ENCODE data around the gene HTRA1. TPM values are rescaled to one million over a fixed set of nuclear protein-coding genes. Genes with fewer than 3 reads are reported as not detected.

HTRA1 gene
- total RNA-seq, 1 experiment from 2014 or later: not detected

GRCh38 chr10:122454603-122455080 is 6.7 kb upstream of the HTRA1 start, which contains the start of gene ARMS2:
TSS of gene ARMS2 (plus strand) at chr10:122454653. CDS start at chr10:122454728, 75 bp downstream.
- no peak for DNase-seq (ENCODE audit: low spot score)

DNA sequence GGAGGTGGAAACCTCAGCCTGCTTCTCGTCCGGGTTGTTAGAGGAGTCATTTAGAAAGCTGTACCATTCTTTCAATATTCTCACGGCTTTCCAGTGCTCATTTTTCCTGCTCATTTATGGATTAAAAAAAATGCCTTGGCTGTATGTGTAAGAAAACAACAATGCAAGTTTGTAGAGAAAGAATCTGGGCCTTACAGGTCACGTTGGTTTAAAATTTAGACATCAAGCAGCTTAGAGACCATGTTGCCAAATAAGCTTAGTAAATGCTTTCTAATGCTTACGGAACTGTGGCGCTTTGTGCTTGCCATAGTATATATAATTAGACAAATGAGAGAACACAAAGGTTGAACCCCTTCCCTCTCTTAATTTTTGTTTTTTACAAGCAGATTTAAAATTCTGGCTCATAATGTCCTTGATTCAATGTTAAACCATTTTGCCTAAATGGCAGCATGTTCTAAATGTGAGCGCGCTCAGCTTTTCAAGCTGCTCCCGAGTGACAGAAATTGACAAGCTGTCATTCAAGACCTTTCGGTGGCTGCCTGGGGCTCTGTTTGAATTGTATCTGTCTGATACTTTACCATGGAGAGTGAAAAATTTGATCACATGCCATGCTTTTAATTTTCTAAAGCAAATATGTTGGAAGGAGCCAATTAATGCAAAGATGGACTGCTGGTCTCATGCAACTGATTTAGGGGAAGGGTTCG is 5.8 kb upstream of the HTRA1 start:
- no peak for DNase-seq (ENCODE audit: low spot score)

DNA sequence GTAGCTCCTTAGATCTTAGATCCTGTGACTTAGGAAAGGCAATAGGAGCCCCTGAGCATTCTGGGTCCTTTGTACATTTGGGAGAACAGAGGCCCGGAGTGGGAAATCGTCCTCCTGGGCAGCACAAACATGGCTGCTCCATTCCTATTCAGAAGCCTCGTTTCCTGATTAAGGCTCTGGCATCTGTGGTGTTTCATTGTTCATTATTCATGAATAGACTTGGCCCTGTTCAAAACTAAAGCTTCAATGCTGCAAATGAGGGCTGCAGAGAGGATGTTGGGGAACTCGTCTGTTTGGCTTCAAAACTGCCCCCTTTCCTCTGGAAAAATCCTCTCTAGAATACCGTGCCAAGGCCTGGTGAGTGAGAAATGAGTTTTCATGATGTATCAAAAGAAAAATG is 3.4 kb upstream of the HTRA1 start:
- no peak for DNase-seq (ENCODE audit: low spot score)

GRCh38 chr10:122458693-122459092 is 2.7 kb upstream of the HTRA1 start:
- no peak for DNase-seq (ENCODE audit: low spot score)

DNA sequence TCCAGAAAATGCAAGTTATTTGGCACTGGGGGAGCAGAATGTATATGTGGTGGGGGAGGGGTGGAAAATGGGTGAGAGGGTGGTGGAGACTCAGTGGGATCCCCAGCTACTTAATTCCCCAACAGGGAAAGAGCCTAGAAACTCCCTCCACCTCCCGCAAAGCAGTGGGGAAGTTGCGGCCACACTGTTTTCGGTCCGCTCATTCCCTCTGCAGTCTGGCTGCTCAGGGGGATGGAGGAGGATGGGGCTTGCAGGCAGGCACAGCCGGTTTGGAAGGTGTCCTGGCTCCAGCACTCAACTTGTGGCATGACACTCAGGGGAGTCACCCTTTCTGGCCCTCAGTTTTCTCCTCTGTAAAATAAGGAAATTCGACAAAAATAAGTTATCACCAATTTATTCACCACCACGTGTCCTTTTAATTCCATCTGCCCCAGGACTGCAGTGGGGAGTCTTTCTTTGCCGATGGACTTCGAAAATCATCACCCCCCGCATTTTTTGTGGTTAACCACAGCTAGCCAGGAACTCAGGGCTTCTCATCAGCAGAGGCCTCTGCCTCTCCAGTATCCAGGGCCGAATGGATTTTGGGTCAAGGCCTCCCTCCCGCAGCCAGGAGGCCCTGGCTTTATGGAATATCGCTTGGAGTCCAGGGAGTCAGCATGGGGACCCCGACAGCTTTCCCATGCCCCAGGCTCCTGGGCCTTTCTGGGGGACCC is 1.6 kb upstream of the HTRA1 start:
- no peak for DNase-seq (ENCODE audit: low spot score)

DNA sequence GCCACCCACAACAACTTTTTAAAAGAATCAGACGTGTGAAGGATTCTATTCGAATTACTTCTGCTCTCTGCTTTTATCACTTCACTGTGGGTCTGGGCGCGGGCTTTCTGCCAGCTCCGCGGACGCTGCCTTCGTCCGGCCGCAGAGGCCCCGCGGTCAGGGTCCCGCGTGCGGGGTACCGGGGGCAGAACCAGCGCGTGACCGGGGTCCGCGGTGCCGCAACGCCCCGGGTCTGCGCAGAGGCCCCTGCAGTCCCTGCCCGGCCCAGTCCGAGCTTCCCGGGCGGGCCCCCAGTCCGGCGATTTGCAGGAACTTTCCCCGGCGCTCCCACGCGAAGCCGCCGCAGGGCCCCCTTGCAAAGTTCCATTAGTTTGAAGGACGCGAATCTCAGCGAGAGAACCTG is 461 bp upstream of the HTRA1 start:
- no peak for DNase-seq (ENCODE audit: low spot score)

GRCh38 chr10:122461729-122462532 is 578 bp downstream of the HTRA1 start:
- no peak for DNase-seq (ENCODE audit: low spot score)

GRCh38 chr10:122462533-122463465 is 1.4 kb downstream of the HTRA1 start:
- no peak for DNase-seq (ENCODE audit: low spot score)

- no peak for DNase-seq (ENCODE audit: low spot score)
Measured at GRCh38 chr10:122463466-122464249, 2.3 kb downstream of the HTRA1 start.

DNA sequence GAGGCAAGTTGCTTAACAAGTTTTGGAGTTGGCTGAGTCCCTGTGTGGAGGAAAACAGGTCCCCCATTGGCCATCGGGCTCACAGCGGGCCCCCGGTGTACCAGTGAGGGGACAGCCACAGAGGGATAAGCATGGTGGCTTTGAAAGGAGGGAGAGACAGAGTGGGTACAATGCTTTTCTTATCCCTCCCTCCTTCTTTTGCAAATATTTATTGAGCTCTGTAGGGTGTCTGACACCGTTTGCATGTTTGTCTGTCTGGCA is 2.8 kb downstream of the HTRA1 start:
- DNase-seq (ENCODE audit: low spot score): no peak

- DNase-seq (ENCODE audit: low spot score): no peak
Measured at GRCh38 chr10:122464586-122464985, 3.2 kb downstream of the HTRA1 start.

- DNase-seq (ENCODE audit: low spot score): no peak
Measured at GRCh38 chr10:122465401-122466040, 4.2 kb downstream of the HTRA1 start.

DNA sequence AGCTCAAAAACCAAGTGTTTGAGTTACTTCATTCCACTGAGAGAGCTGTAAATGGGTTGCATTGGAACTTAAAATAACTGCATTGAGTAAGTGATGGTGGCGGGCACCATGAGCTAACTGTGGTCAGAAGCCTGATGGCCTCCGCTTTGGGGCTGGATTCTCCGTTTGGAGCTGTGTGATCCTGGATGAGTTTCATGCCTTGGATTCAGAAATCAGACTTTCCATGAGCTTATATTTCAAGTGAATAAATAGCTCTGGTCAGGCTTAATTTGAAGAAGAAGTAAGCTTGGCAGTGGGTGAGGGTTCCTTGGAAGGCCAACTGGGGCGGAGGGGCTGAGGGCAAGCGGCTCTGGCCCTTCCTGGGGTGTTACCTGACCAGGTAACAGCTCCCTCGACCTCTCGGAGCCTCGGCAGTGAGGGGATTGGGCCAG is 5.6 kb downstream of the HTRA1 start:
- DNase-seq (ENCODE audit: low spot score): no peak

DNA sequence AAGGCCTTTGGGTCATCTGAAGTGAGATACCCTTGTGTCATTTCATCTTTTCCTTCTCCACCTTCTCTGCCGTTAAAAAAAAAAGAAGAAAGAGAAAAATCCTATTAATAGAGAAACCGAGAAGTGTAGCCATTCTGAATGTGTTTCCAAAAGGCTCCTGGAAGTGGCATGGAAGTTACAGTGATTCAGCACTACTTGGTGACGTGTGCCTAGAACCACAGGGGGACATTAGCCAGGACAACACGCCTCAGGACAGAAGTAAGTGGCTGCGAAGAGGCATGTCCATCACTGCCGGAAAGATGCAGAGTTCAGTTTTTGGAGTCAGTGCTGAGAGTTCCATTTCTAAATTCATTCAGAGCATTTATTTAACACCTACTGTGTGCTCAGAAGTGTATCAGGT is 6.3 kb downstream of the HTRA1 start:
- DNase-seq (ENCODE audit: low spot score): no peak

- DNase-seq (ENCODE audit: low spot score): no peak
Measured at GRCh38 chr10:122468307-122468925, 7.1 kb downstream of the HTRA1 start.

GRCh38 chr10:122468926-122469781 is 7.8 kb downstream of the HTRA1 start:
- no peak for DNase-seq (ENCODE audit: low spot score)

GRCh38 chr10:122469848-122470247 is 8.5 kb downstream of the HTRA1 start:
- DNase-seq (ENCODE audit: low spot score): no peak

DNA sequence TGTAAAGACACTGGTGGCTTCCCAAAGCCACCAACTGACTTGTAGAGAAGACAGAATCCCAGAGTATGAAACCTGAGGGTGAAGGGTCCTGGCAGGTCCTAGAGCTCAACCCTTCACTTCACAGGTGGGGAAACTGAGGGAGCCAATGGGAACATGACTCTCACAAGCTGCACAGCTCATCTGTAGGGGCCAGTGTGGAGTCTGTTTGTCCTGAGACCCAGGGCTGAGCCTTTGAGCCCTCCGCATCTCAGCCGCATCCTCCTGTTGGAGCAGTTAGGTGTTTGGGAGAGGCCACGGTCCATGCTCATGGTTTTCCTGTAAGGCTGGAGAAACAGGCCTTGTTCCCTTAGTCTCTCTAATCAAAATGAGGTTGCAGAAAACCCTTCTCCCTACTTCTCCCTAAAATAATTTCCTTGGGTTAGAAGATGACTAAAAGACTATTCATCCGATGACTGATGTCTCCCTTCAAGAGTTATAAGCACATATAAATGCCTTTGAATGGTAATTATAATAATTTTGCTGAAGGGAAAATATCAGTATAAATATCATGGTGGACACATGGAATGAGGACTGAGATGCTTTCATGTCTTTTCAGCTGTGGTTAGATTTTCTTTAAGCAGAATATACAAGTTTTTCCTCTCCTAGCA is 10.3 kb downstream of the HTRA1 start:
- no peak for DNase-seq (ENCODE audit: low spot score)
